ENCODE measurements around the gene KLHL2.
"Not testable (repeated sequence)": the region's sequence is repeated elsewhere in the genome, so short reads cannot be mapped to it uniquely, and the experiment has no call there.

- not testable (repeated sequence) for TF ChIP-seq TBP (optimal IDR thresholded peaks at IDR 0.05; ENCODE audit: low read depth, low read length); EZH2 (IDR thresholded peaks at IDR 0.05; ENCODE audit: borderline replicate concordance, low read depth, low read length)
Measured at GRCh38 chr4:165284697-165285096, 77.3 kb downstream of the KLHL2 start.
